GM23248 (cell line): ENCODE data around the gene NUP210. TPM values are rescaled to one million over a fixed set of nuclear protein-coding genes. Genes with fewer than 3 reads are reported as not detected.
A peak's percentile ranks its signal among the peaks of the same experiment; 100 is the strongest.

Experiments
- DNase-seq: peaks from one replicate; pipeline ENCODE4 v3.0.0-alpha.2; 2015
- H2AFZ ChIP-seq: fragments of 200-600 bp; sonication (generic); 2 replicates; pipeline ENCODE4 v1.6.1; 2016; ENCODE audit warnings: antibody characterized with exemption
- H3F3A ChIP-seq: fragments of 200-600 bp; sonication (generic); 2 replicates; pipeline ENCODE4 v1.6.1; 2016; ENCODE audit warnings: mild to moderate bottlenecking, antibody characterized with exemption, mixed run types; ENCODE audit not compliant: insufficient read depth
- H3K27ac ChIP-seq: fragments of 200-600 bp; sonication (generic); 2 replicates; pipeline ENCODE4 v1.5.1; 2016; ENCODE audit warnings: mild to moderate bottlenecking
- H3K27me3 ChIP-seq: fragments of 200-600 bp; sonication (generic); replicated peaks from 2 replicates; pipeline ENCODE4 v1.6.1; 2016; ENCODE audit warnings: mild to moderate bottlenecking; ENCODE audit not compliant: insufficient read depth
- H3K36me3 ChIP-seq: fragments of 200-600 bp; sonication (generic); 2 replicates; pipeline ENCODE4 v1.6.1; 2016; ENCODE audit warnings: low read depth, mild to moderate bottlenecking
- H3K4me1 ChIP-seq: fragments of 200-600 bp; sonication (generic); 2 replicates; pipeline ENCODE4 v1.6.1; 2016; ENCODE audit warnings: mild to moderate bottlenecking; ENCODE audit not compliant: insufficient read depth
- H3K4me2 ChIP-seq: fragments of 200-600 bp; sonication (generic); one replicate; pipeline ENCODE4 v1.6.1; 2016; ENCODE audit warnings: mild to moderate bottlenecking; ENCODE audit not compliant: unreplicated experiment
- H3K4me3 ChIP-seq: fragments of 200-600 bp; sonication (generic); 2 replicates; pipeline ENCODE4 v1.5.1; 2016; ENCODE audit warnings: mild to moderate bottlenecking
- H3K79me2 ChIP-seq: fragments of 200-600 bp; sonication (generic); 2 replicates; pipeline ENCODE4 v1.6.1; 2016; ENCODE audit warnings: mild to moderate bottlenecking; ENCODE audit not compliant: insufficient read depth
- H3K9ac ChIP-seq: fragments of 200-600 bp; sonication (generic); 2 replicates; pipeline ENCODE4 v1.6.1; 2016; ENCODE audit warnings: mild to moderate bottlenecking
- H3K9me2 ChIP-seq: fragments of 200-600 bp; sonication (generic); 2 replicates; pipeline ENCODE4 v1.6.1; 2016; ENCODE audit warnings: mixed run types, mild to moderate bottlenecking, moderate library complexity; ENCODE audit not compliant: insufficient read depth
- H3K9me3 ChIP-seq: fragments of 200-600 bp; sonication (generic); one replicate; pipeline ENCODE4 v1.6.1; 2017; ENCODE audit warnings: low read depth
- H4K20me1 ChIP-seq: fragments of 200-600 bp; sonication (generic); 2 replicates; pipeline ENCODE4 v1.6.0; 2016; ENCODE audit not compliant: insufficient read depth
- EZH2 ChIP-seq: fragments of 200-600 bp; sonication (generic); IDR thresholded peaks from 2 replicates; pipeline ENCODE4 v1.6.1; 2018; ENCODE audit warnings: antibody characterized with exemption, mild to moderate bottlenecking; ENCODE audit not compliant: insufficient read depth, poor library complexity, severe bottlenecking
- EZH2phosphoT487 ChIP-seq: fragments of 200-600 bp; sonication (generic); IDR thresholded peaks from 2 replicates; pipeline ENCODE4 v1.6.1; 2018; ENCODE audit warnings: antibody characterized with exemption, moderate library complexity, mild to moderate bottlenecking, low read depth; ENCODE audit not compliant: insufficient read depth
- WGBS, 2 experiments: methylation state at CpG; one replicate each; pipeline ENCODE4 v1.1.6; 2015 to 2017; ENCODE audit warnings: low lambda C conversion rate in 2 of 2, low coverage in 1 of 2; ENCODE audit errors: missing lambda C conversion rate in 2 of 2; 5-methylcytosine and 5-hydroxymethylcytosine counted together
- in situ Hi-C: fragments of 300-500 bp; cut with MboI; formaldehyde crosslinking; loops from 2 replicates; pipeline ENCODE4 v1.15.0; 2020
- polyA plus RNA-seq: library from polyadenylated mRNA; unstranded; fragments of >200 nt; fragmentation: Nextera tagmentation; extraction: Ambion mirVana; gene quantifications from 2 replicates; pipeline ENCODE4 v1.2.1, GENCODE V29; 2016
- total RNA-seq: library from RNA; depleted of rRNA; stranded (reverse); fragments of >200 nt; shearing (Covaris generic); gene quantifications from 2 replicates; pipeline ENCODE4 v1.2.3, GENCODE V29; 2014

The NUP210 gene
- total and polyA plus RNA-seq, 2 experiments from 2014 or later, result 0.04 TPM; not detected in 1

GRCh38 chr3:13459605-13460340 is 39.7 kb upstream of the NUP210 start:
- H3K4me1 ChIP-seq, result no peaks in the 10 kb centered on the region
- H3F3A ChIP-seq, result no peaks in the 10 kb centered on the region
- in situ Hi-C loops, result loop anchor here (10.0 kb wide), 1 partner anchor 375 kb away; no protein-coding TSS in a partner anchor
- no peaks in the 10 kb centered on the region for H3K9me2 ChIP-seq
- no peak for DNase-seq
- no peak overlapping the region for H3K27ac ChIP-seq
- 61 to 63% methylated on average over 9 of the region's 9 CpGs for WGBS, 2 experiments
- no peak overlapping the region for H2AFZ ChIP-seq
- H3K27me3 ChIP-seq, result peaks cover 10% of the 10 kb centered on the region; the same call in 1 of the 2 replicates
- no peak overlapping the region for H3K4me3 ChIP-seq
- H3K9me3 ChIP-seq, result no peaks in the 10 kb centered on the region
- H3K79me2 ChIP-seq, result no peaks in the 10 kb centered on the region
- H4K20me1 ChIP-seq, result no peaks in the 10 kb centered on the region
- H3K9ac ChIP-seq, result no peak overlapping the region
- TF ChIP-seq EZH2phosphoT487 (no peak), EZH2 (no peak)
- no peak overlapping the region for H3K4me2 ChIP-seq
- H3K36me3 ChIP-seq, result no peaks in the 10 kb centered on the region

- H3K9ac ChIP-seq, result no peak overlapping the region
- no peak for DNase-seq
- H3K27me3 ChIP-seq, result peaks cover 3% of the 10 kb centered on the region; the same call in 1 of the 2 replicates
- H4K20me1 ChIP-seq, result no peaks in the 10 kb centered on the region
- H3K4me3 ChIP-seq, result no peak overlapping the region
- no peaks in the 10 kb centered on the region for H3K4me1 ChIP-seq
- no peaks in the 10 kb centered on the region for H3K79me2 ChIP-seq
- no peak overlapping the region for H2AFZ ChIP-seq
- in situ Hi-C loops, result loop anchor here (10.0 kb wide), 1 partner anchor 373 kb away; no protein-coding TSS in a partner anchor
- H3F3A ChIP-seq, result peaks cover 1% of the 10 kb centered on the region; the same call in 1 of the 2 replicates
- WGBS, 2 experiments, result 77 to 87% methylated on average over 4 of the region's 4 CpGs
- no peak overlapping the region for H3K27ac ChIP-seq
- no peak for TF ChIP-seq EZH2phosphoT487
- TF ChIP-seq EZH2, result no peak
- no peaks in the 10 kb centered on the region for H3K9me2 ChIP-seq
- H3K36me3 ChIP-seq, result no peaks in the 10 kb centered on the region
- H3K9me3 ChIP-seq, result no peaks in the 10 kb centered on the region
- no peak overlapping the region for H3K4me2 ChIP-seq
These were observed 37.5 kb upstream of the NUP210 start for GRCh38 chr3:13457593-13457992.

DNA sequence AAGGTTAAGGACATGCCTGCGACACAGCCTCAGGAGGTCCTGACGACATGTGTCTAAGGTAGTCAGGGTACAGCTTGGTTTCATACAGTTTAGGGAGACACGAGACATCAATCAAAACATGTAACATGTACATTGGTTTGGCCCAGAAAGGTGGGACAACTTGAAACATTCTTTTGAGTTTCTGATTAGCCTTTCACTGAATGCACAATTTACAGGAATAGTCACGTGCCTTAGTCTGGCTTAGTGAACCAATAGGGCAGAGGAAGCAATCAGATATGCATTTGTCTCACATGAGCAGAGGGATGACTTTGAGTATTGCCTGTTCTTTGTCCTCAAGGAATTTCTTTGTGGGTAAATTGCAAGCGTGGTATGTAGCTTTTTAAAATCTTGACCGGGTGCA is 35.5 kb upstream of the NUP210 start:
- peaks cover 12% of the 10 kb centered on the region for H3F3A ChIP-seq
- H3K4me1 ChIP-seq, result 0 out of 2 replicates have a peak, but pooled peaks cover 4% of the 10 kb centered on the region
- no peaks in the 10 kb centered on the region for H4K20me1 ChIP-seq
- TF ChIP-seq EZH2phosphoT487 (no peak), EZH2 (no peak)
- H3K27ac ChIP-seq, result no peak overlapping the region
- no peaks in the 10 kb centered on the region for H3K36me3 ChIP-seq
- H3K4me2 ChIP-seq, result no peak overlapping the region
- no peak for DNase-seq
- H3K27me3 ChIP-seq, result no peaks in the 10 kb centered on the region
- 59 to 67% methylated on average over 6 of the region's 6 CpGs for WGBS, 2 experiments
- in situ Hi-C loops, result loop anchor here (10.0 kb wide), 1 partner anchor 371 kb away; no protein-coding TSS in a partner anchor
- no peaks in the 10 kb centered on the region for H3K79me2 ChIP-seq
- H2AFZ ChIP-seq, result no peak overlapping the region
- no peaks in the 10 kb centered on the region for H3K9me3 ChIP-seq
- H3K9me2 ChIP-seq, result no peaks in the 10 kb centered on the region
- no peak overlapping the region for H3K4me3 ChIP-seq
- H3K9ac ChIP-seq, result no peak overlapping the region

GRCh38 chr3:13452490-13453335 is 32.6 kb upstream of the NUP210 start:
- 0 out of 2 replicates have a peak overlapping the region, but pooled peaks have one; percentile 20 for H3K9ac ChIP-seq
- H3K79me2 ChIP-seq, result no peaks in the 10 kb centered on the region
- TF ChIP-seq EZH2phosphoT487 (no peak), EZH2 (no peak)
- H3K9me2 ChIP-seq, result no peaks in the 10 kb centered on the region
- DNase-seq, result peak; percentile 85
- H3F3A ChIP-seq, result peaks cover 12% of the 10 kb centered on the region
- H2AFZ ChIP-seq, result peak overlapping the region; percentile 98
- peak overlapping the region; percentile 88 for H3K4me2 ChIP-seq
- H3K4me1 ChIP-seq, result 0 out of 2 replicates have a peak, but pooled peaks cover 4% of the 10 kb centered on the region
- peak overlapping the region; percentile 82; the same call in 1 of the 2 replicates for H3K27ac ChIP-seq
- in situ Hi-C loops, result loop anchor here (10.0 kb wide), 1 partner anchor 368 kb away; no protein-coding TSS in a partner anchor
- H3K4me3 ChIP-seq, result peak overlapping the region; percentile 81
- WGBS, 2 experiments, result 2 to 3% methylated on average over 12 of the region's 12 CpGs
- no peaks in the 10 kb centered on the region for H3K9me3 ChIP-seq
- no peaks in the 10 kb centered on the region for H3K27me3 ChIP-seq
- H3K36me3 ChIP-seq, result no peaks in the 10 kb centered on the region
- H4K20me1 ChIP-seq, result no peaks in the 10 kb centered on the region
